Measurements from ENCODE around the gene ACO2. TPM values are rescaled to one million over a fixed set of nuclear protein-coding genes. Genes with fewer than 3 reads are reported as not detected.

Gene ACO2
- total and polyA plus RNA-seq, 2 of the 4 experiments (the other 2 are of a cell fraction), result 71.3 to 72.9 TPM

GRCh38 chr22:41488596-41489385 lies 19.9 kb downstream of the ACO2 start:
- TF ChIP-seq SMC3 (IDR thresholded peaks at IDR 0.05; ENCODE audit: low read depth, low read length), result no peak
- no peak for TF ChIP-seq MXI1 (IDR thresholded peaks at IDR 0.05; ENCODE audit: borderline replicate concordance, low read depth, low read length)
- TF ChIP-seq NFE2L2 (IDR thresholded peaks at IDR 0.05; ENCODE audit: low read depth, low read length), result no peak
- no peak for TF ChIP-seq POLR2A (IDR thresholded peaks at IDR 0.05; ENCODE audit: low read depth, low read length)
- no peak for TF ChIP-seq CHD1 (IDR thresholded peaks at IDR 0.05; ENCODE audit: low read depth, low read length)
- no peak for TF ChIP-seq CTCF (conservative IDR thresholded peaks at IDR 0.05; ENCODE audit: low read depth, low read length)
- TF ChIP-seq RFX5 (IDR thresholded peaks at IDR 0.05; ENCODE audit: low read depth, low read length), result no peak
- TF ChIP-seq MAZ (IDR thresholded peaks at IDR 0.05; ENCODE audit: borderline replicate concordance, low read depth, low read length), result no peak
- no peak for TF ChIP-seq CEBPB (IDR thresholded peaks at IDR 0.05; ENCODE audit: low read depth, low read length)
- TF ChIP-seq USF2 (IDR thresholded peaks at IDR 0.05; ENCODE audit: low read depth, low read length), result no peak
- TF ChIP-seq FOS (IDR thresholded peaks at IDR 0.05; ENCODE audit: low read depth, low read length), result no peak
- TF ChIP-seq BHLHE40 (IDR thresholded peaks at IDR 0.05; ENCODE audit: low read depth, low read length), result no peak
- no peak for TF ChIP-seq RAD21 (IDR thresholded peaks at IDR 0.05; ENCODE audit: low read length)
- TF ChIP-seq RCOR1 (IDR thresholded peaks at IDR 0.05; ENCODE audit: insufficient replicate concordance, low read length), result no peak
- TF ChIP-seq ELK1 (IDR thresholded peaks at IDR 0.05; ENCODE audit: borderline replicate concordance, low read depth, low read length), result no peak
- TF ChIP-seq MAFK (IDR thresholded peaks at IDR 0.05; ENCODE audit: low read depth, low read length), result no peak
- no peak overlapping the region for H3K4me3 ChIP-seq (ENCODE audit: insufficient read depth, low read depth, low read length)
- H2BK20ac ChIP-seq (ENCODE audit: low read depth, low read length), result no peak overlapping the region
- DNase-seq (no peak), ATAC-seq (ENCODE audit: low read depth) (no peak)
- no peak overlapping the region for H3K4me2 ChIP-seq (ENCODE audit: low read depth, low read length)
- no peaks in the 10 kb centered on the region; the same call in 1 of the 2 replicates for H3K36me3 ChIP-seq (ENCODE audit: control insufficient read depth, insufficient read depth, low read length)
- H2BK120ac ChIP-seq (ENCODE audit: low read depth, low read length), result no peak overlapping the region
- H3K4me1 ChIP-seq (ENCODE audit: control insufficient read depth, insufficient read depth, low read length), result peaks cover 11% of the 10 kb centered on the region; the same call in 1 of the 2 replicates
- no peak overlapping the region for H2AFZ ChIP-seq (replicated peaks; ENCODE audit: low read length, poor library complexity)
- peaks cover 29 to 83% of the 10 kb centered on the region in 2 experiments for H3K79me1 ChIP-seq (ENCODE audit: low read depth in 1 of 2, low read length in 2 of 2)
- H3K9me3 ChIP-seq (ENCODE audit: control insufficient read depth, insufficient read depth, low read length), result no peaks in the 10 kb centered on the region
- no peak overlapping the region for H3K9ac ChIP-seq (ENCODE audit: low read depth, low read length)
- no peak overlapping the region for H3K23ac ChIP-seq (ENCODE audit: low read depth, low read length)
- H3K27ac ChIP-seq (ENCODE audit: insufficient read depth, low read length), result no peak overlapping the region
- no peak overlapping the region for H3K56ac ChIP-seq (ENCODE audit: extremely low read depth, insufficient read depth, low read length)
- H4K8ac ChIP-seq (ENCODE audit: low read depth in 2 of 2, low read length in 2 of 2), result no peak overlapping the region
- no CpG with 5 or more reads among the region's 3 CpGs for WGBS, 2 experiments (ENCODE audit: extremely low coverage in 2 of 2, insufficient read length in 1 of 2)
- CTCF ChIA-PET, result no interaction called here
- no peak overlapping the region for H2AK5ac ChIP-seq (ENCODE audit: low read depth, low read length)
- POLR2A ChIA-PET (ENCODE audit: unreplicated experiment), result no interaction called here
- H3K18ac ChIP-seq (ENCODE audit: low read depth, low read length), result no peak overlapping the region
- H4K5ac ChIP-seq (ENCODE audit: low read depth, low read length), result no peak overlapping the region
- in situ Hi-C loops (cut with MboI; ENCODE audit: low sequenced_read_pairs) (no loop called here), dilution Hi-C loops (cut with HindIII; ENCODE audit: low sequenced_read_pairs, unreplicated experiment) (no loop called here), intact Hi-C loops (cut with micrococcal nuclease) (no loop called here)
- H4K20me1 ChIP-seq (ENCODE audit: insufficient read depth, low read length), result peaks cover 52% of the 10 kb centered on the region
- H3K27me3 ChIP-seq (ENCODE audit: control insufficient read depth, insufficient read depth, low read length), result no peaks in the 10 kb centered on the region
- no peak overlapping the region for H3K14ac ChIP-seq (replicated peaks; ENCODE audit: low read depth, low read length)
- H2AK9ac ChIP-seq (replicated peaks; ENCODE audit: low read depth, low read length, poor library complexity), result no peak overlapping the region
- peaks cover 6% of the 10 kb centered on the region for H3K9me1 ChIP-seq (ENCODE audit: insufficient read depth, low read length)
- H2BK15ac ChIP-seq (ENCODE audit: low read depth, low read length), result no peak overlapping the region
- no TSS peak for BruUV-seq (replicated peaks)
- no peak overlapping the region for H2BK5ac ChIP-seq (ENCODE audit: low read depth, low read length, poor library complexity, severe bottlenecking)
- H3K4ac ChIP-seq (ENCODE audit: low read depth, low read length), result no peak overlapping the region
- no peak overlapping the region for H4K91ac ChIP-seq (ENCODE audit: insufficient read depth, low read depth, low read length)
